GM12864 (cell line): ENCODE results near the gene PCDHA4.

Experiments used
- DNase-seq: peaks from one replicate; pipeline ENCODE4 v3.0.0-alpha.2; 2011; ENCODE audit warnings: low read depth
- H3K4me3 ChIP-seq: 2 replicates; pipeline ENCODE4 v1.5.1; 2011; ENCODE audit warnings: mild to moderate bottlenecking, low read depth, low read length, control low read depth
- TF ChIP-seq, protein P1 (sequence below): IDR thresholded peaks from 2 replicates; pipeline ENCODE4 v1.5.1; 2011; ENCODE audit warnings: low read depth, mild to moderate bottlenecking, moderate library complexity, low read length, control low read depth, inconsistent platforms; ENCODE audit errors: missing control alignments

The PCDHA4 gene

DNA sequence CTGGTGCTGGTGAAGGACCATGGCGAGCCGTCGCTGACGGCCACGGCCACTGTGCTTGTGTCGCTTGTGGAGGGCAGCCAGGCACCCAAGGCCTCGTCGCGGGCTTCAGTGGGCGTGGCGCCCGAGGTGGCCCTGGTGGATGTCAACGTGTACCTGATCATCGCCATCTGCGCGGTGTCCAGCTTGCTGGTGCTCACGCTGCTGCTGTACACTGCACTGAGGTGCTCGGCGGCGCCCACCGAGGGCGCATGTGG is 51.0 kb downstream of the PCDHA4 start:
- DNase-seq: no peak
- TF ChIP-seq, protein P1, sequence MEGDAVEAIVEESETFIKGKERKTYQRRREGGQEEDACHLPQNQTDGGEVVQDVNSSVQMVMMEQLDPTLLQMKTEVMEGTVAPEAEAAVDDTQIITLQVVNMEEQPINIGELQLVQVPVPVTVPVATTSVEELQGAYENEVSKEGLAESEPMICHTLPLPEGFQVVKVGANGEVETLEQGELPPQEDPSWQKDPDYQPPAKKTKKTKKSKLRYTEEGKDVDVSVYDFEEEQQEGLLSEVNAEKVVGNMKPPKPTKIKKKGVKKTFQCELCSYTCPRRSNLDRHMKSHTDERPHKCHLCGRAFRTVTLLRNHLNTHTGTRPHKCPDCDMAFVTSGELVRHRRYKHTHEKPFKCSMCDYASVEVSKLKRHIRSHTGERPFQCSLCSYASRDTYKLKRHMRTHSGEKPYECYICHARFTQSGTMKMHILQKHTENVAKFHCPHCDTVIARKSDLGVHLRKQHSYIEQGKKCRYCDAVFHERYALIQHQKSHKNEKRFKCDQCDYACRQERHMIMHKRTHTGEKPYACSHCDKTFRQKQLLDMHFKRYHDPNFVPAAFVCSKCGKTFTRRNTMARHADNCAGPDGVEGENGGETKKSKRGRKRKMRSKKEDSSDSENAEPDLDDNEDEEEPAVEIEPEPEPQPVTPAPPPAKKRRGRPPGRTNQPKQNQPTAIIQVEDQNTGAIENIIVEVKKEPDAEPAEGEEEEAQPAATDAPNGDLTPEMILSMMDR: no peak
- H3K4me3 ChIP-seq: no peak overlapping the region

DNA sequence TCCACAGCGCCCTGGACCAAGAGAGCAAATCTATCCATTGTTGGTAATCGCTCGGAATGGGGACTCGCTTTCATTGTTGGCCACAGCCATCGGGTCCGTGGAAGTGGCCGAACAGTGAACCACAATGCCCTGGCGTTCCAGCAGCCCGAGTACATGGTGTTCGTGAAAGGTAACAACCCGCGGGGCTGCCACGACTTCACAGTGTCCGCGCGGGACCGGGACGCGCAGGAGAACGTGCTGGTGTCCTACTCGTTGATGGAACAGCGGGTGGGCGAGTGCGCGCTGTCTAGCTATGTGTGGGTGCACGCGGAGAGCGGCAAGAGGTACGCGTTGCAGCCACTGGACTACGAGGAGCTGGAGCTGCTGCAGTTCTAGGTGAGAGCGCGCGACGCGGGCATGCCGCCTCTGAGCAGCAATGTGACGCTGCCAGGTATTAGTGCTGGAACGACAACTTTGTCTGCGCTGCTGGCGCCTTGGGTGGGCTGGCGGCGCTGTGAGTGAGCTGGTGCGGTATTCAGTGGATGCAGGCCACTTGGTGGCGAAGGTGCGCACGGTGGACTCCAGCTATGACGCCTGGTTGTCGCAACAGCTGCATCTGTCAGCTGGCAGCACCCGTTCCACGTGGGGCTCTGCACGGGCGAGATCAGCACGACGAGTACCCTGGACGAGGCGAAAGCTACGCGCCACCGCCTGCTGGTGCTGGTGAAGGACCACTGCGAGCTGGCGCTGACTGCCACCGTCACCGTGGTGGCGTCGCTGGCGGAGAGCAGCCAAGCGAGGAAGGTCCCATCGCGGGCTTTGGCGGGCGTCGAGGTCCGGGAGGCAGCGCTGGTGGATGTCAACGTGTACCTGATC is 55.8 kb downstream of the PCDHA4 start:
- TF ChIP-seq, protein P1: no peak

More for the DNA sequence above, 55.8 kb downstream of the PCDHA4 start:
- DNase-seq: no peak
- no peak overlapping the region for H3K4me3 ChIP-seq
